Measurements from ENCODE around the gene IFT22.
A peak's percentile ranks its signal among the peaks of the same experiment; 100 is the strongest.

Gene IFT22

DNA sequence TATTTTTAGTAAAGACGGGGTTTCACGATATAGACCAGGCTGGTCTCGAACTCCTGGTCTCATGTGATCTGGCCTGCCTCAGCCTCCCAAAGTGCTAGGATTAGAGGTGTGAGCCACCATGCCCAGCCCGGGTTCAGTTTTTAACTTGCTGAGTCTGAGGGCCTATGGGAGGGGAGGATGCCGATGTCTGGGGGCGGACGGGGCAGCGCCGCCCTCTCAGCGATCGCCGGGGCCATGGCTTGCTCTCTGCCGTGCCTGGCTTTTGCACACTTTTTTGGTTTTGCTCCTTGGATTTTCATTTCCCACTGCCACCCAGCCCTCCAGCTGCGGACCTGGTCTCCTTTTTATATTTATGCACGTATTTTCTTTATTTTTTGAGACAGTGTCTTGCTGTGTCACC lies 25.9 kb upstream of the IFT22 start:
- DNase-seq (ENCODE audit: low read depth) = no peak
- no peak overlapping the region for H3K4me3 ChIP-seq (ENCODE audit: low read depth, low read length)
- TF ChIP-seq, protein P1, sequence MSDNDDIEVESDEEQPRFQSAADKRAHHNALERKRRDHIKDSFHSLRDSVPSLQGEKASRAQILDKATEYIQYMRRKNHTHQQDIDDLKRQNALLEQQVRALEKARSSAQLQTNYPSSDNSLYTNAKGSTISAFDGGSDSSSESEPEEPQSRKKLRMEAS (IDR thresholded peaks at IDR 0.05; ENCODE audit: low read depth, low read length) = no peak
- no peak for TF ChIP-seq POLR2A (IDR thresholded peaks at IDR 0.05; ENCODE audit: extremely low read depth, insufficient read length)
- no peak for TF ChIP-seq MYC (IDR thresholded peaks at IDR 0.05; ENCODE audit: low read depth, low read length)
- TF ChIP-seq, protein P2, sequence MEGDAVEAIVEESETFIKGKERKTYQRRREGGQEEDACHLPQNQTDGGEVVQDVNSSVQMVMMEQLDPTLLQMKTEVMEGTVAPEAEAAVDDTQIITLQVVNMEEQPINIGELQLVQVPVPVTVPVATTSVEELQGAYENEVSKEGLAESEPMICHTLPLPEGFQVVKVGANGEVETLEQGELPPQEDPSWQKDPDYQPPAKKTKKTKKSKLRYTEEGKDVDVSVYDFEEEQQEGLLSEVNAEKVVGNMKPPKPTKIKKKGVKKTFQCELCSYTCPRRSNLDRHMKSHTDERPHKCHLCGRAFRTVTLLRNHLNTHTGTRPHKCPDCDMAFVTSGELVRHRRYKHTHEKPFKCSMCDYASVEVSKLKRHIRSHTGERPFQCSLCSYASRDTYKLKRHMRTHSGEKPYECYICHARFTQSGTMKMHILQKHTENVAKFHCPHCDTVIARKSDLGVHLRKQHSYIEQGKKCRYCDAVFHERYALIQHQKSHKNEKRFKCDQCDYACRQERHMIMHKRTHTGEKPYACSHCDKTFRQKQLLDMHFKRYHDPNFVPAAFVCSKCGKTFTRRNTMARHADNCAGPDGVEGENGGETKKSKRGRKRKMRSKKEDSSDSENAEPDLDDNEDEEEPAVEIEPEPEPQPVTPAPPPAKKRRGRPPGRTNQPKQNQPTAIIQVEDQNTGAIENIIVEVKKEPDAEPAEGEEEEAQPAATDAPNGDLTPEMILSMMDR (IDR thresholded peaks at IDR 0.05; ENCODE audit: low read depth, low read length) = no peak

DNA sequence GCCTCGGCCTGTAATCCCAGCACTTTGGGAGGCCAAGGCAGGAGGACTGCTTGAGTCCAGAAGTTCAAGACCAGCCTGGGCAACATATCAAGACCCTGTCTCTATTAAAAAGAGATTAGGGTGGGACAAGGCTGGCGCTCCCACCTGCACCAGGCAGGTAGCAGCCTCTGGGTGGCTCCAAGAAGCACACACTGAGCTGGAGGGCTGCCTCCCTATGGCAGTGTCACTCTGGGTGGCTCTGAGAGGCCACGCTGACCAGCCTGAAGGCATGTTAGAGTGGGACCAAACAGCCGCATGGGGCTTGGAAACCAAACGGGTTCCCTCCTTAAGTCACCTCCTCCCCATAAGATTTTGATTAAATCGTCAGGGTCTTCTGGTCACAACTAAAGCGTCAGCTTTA lies 21.3 kb upstream of the IFT22 start:
- TF ChIP-seq, protein P2 (IDR thresholded peaks at IDR 0.05; ENCODE audit: low read depth, low read length) = no peak
- TF ChIP-seq, protein P1 (IDR thresholded peaks at IDR 0.05; ENCODE audit: low read depth, low read length) = no peak
- TF ChIP-seq MYC (IDR thresholded peaks at IDR 0.05; ENCODE audit: low read depth, low read length) (no peak), POLR2A (IDR thresholded peaks at IDR 0.05; ENCODE audit: extremely low read depth, insufficient read length) (no peak)
- no peak for DNase-seq (ENCODE audit: low read depth)
- H3K4me3 ChIP-seq (ENCODE audit: low read depth, low read length) = no peak overlapping the region

DNA sequence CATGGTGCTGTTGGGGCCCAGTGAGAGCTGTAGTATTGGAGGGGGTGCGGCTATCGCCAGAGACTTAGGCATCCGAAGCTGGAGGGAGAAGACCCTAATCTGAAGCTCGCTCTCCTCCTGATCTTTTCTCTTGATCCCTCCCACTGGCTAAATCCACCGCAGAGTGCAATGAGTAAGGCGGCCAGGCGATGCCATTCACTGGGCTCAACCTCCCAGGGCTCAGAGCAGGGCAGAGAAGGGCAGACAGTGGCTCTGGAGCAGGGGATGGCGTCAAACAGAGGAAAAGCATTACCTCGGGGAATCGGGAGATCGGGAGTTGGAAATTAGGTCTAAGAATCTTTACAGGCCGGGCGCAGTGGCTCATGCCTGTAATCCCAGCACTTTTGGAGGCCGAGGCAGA lies 18.8 kb upstream of the IFT22 start:
- TF ChIP-seq MYC (IDR thresholded peaks at IDR 0.05; ENCODE audit: low read depth, low read length) (no peak), POLR2A (IDR thresholded peaks at IDR 0.05; ENCODE audit: extremely low read depth, insufficient read length) (no peak)
- TF ChIP-seq, protein P2 (IDR thresholded peaks at IDR 0.05; ENCODE audit: low read depth, low read length) = no peak
- TF ChIP-seq, protein P1 (IDR thresholded peaks at IDR 0.05; ENCODE audit: low read depth, low read length) = no peak
- DNase-seq (ENCODE audit: low read depth) = no peak
- H3K4me3 ChIP-seq (ENCODE audit: low read depth, low read length) = no peak overlapping the region

DNA sequence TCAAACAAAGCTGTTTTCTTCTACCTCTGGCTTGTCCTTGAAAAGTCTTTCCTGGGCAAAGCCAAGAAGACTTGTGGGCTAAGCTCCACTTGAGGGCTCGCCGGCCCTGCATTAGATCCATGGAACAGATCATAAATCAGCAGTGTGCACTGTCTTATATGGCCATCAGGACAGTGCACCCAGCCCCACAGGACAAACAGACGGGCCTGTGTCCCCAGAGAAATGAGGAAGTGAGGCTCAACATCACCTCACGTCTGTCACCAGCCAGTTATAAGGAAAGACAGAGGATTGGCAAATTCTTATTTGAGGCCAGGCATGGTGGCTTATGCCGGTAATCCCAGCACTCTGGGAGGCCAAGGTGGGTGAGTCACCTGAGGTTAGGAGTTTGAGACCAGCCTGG lies 12.3 kb upstream of the IFT22 start:
- TF ChIP-seq, protein P1 (IDR thresholded peaks at IDR 0.05; ENCODE audit: low read depth, low read length) = no peak
- TF ChIP-seq MYC (IDR thresholded peaks at IDR 0.05; ENCODE audit: low read depth, low read length) (no peak), POLR2A (IDR thresholded peaks at IDR 0.05; ENCODE audit: extremely low read depth, insufficient read length) (no peak)
- TF ChIP-seq, protein P2 (IDR thresholded peaks at IDR 0.05; ENCODE audit: low read depth, low read length) = no peak
- DNase-seq (ENCODE audit: low read depth) = peak; percentile 75
- no peak overlapping the region for H3K4me3 ChIP-seq (ENCODE audit: low read depth, low read length)

DNA sequence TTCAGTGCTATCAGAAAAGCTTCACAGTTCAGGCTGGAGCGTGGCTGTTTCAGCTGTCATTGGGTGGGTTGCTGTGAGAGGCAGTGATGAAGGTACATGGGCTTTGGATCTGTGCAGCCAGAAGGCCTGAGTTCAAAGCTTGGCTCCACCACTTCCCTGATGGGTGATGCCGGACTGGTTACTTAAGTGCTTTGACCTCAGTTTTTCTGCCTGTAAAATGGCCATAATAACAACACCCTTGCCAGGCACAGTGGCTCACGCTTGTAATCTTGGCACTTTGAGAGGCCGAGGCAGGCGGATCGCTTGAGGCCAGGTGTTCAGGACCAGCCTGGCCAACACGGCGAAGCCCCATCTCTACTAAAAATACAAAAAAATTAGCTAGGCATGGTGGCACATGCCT lies 10.4 kb upstream of the IFT22 start:
- no peak overlapping the region for H3K4me3 ChIP-seq (ENCODE audit: low read depth, low read length)
- no peak for DNase-seq (ENCODE audit: low read depth)
- no peak for TF ChIP-seq MYC (IDR thresholded peaks at IDR 0.05; ENCODE audit: low read depth, low read length)
- TF ChIP-seq, protein P2 (IDR thresholded peaks at IDR 0.05; ENCODE audit: low read depth, low read length) = no peak
- TF ChIP-seq, protein P1 (IDR thresholded peaks at IDR 0.05; ENCODE audit: low read depth, low read length) = no peak
- no peak for TF ChIP-seq POLR2A (IDR thresholded peaks at IDR 0.05; ENCODE audit: extremely low read depth, insufficient read length)
